H1 (cell line): ENCODE measurements around the gene WFDC1. TPM values are rescaled to one million over a fixed set of nuclear protein-coding genes. Genes with fewer than 3 reads are reported as not detected.

ENCODE experiments used
- CTCF ChIA-PET: fragments of 300-600 bp; sonication (Branson Sonifier 250); formaldehyde crosslinking; loops from one replicate; lab custom pipeline; 2021; ENCODE audit not compliant: partially characterized antibody; lab: Charles Lee
- POLR2A ChIA-PET: fragments of 300-600 bp; sonication (Branson Sonifier 250); formaldehyde crosslinking; loops from one replicate; lab custom pipeline; 2021; ENCODE audit warnings: inconsistent platforms; ENCODE audit not compliant: partially characterized antibody; lab: Charles Lee
- DNase-seq, 2 experiments: peaks; one replicate each; pipeline versions ENCODE4 v3.0.0 to v3.0.0-alpha.2; 2010 to 2022; ENCODE audit warnings: low spot score in 2 of 2, low read depth in 1 of 2, mixed read lengths in 1 of 2
- FAIRE-seq: peaks from 2 replicates; lab custom pipeline; 2011; peaks lifted over from hg19 to GRCh38; lab: Jason Lieb, UNC
- H2AFZ ChIP-seq: 2 replicates; pipeline ENCODE4 v1.8.1; 2012; ENCODE audit warnings: low read length, inconsistent platforms
- H2AK5ac ChIP-seq: 2 replicates; pipeline ENCODE4 v1.6.1; 2013; ENCODE audit warnings: low read depth, low read length
- H2BK120ac ChIP-seq: replicated peaks from 2 replicates; pipeline ENCODE3; 2013; ENCODE audit warnings: low read depth, low read length, inconsistent platforms
- H2BK12ac ChIP-seq: 2 replicates; pipeline ENCODE4 v1.6.1; 2013; ENCODE audit warnings: low read depth, low read length
- H2BK15ac ChIP-seq: 2 replicates; pipeline ENCODE4 v1.6.1; 2013; ENCODE audit warnings: low read length
- H2BK20ac ChIP-seq: 2 replicates; pipeline ENCODE4 v1.6.1; 2013; ENCODE audit warnings: low read length
- H2BK5ac ChIP-seq: 2 replicates; pipeline ENCODE4 v1.6.1; 2013; ENCODE audit warnings: low read depth, low read length
- H3K14ac ChIP-seq: 2 replicates; pipeline ENCODE4 v1.6.1; 2013; ENCODE audit warnings: inconsistent platforms; ENCODE audit not compliant: insufficient read length
- H3K18ac ChIP-seq: 2 replicates; pipeline ENCODE4 v1.6.1; 2013; ENCODE audit warnings: low read length; ENCODE audit errors: extremely low read depth
- H3K23ac ChIP-seq: 2 replicates; pipeline ENCODE4 v1.6.1; 2013; ENCODE audit warnings: inconsistent platforms; ENCODE audit not compliant: insufficient read length
- H3K23me2 ChIP-seq: 2 replicates; pipeline ENCODE4 v1.6.1; 2013; ENCODE audit warnings: low read depth, low read length
- H3K27ac ChIP-seq: 2 replicates; pipeline ENCODE4 v1.6.1; 2011; ENCODE audit warnings: low read depth, low read length, inconsistent platforms
- H3K27me3 ChIP-seq, 4 experiments: replicated peaks in 1 of 4; 1 replicate in 1 of 4; 2 replicates in 3 of 4; pipeline versions ENCODE4 v1.6.1 to v1.8.1; 2011 to 2013; ENCODE audit warnings: low read length in 3 of 4, mild to moderate bottlenecking in 3 of 4, inconsistent platforms in 2 of 4, mixed read lengths in 2 of 4, moderate library complexity in 1 of 4; ENCODE audit not compliant: control insufficient read depth in 3 of 4, insufficient read depth in 3 of 4; ENCODE audit errors: extremely low read depth in 1 of 4
- H3K36me3 ChIP-seq, 4 experiments: 2 replicates each; pipeline versions ENCODE4 v1.6.1 to v1.8.1; 2011 to 2013; ENCODE audit warnings: mild to moderate bottlenecking in 4 of 4, low read length in 3 of 4, moderate library complexity in 2 of 4, control low read depth in 1 of 4, inconsistent platforms in 1 of 4; ENCODE audit not compliant: insufficient read depth in 4 of 4, control insufficient read depth in 2 of 4
- H3K4ac ChIP-seq: replicated peaks from 2 replicates; pipeline ENCODE3; 2013; ENCODE audit warnings: low read length, low read depth, mixed read lengths, inconsistent platforms; ENCODE audit not compliant: insufficient read length
- H3K4me1 ChIP-seq, 4 experiments: replicated peaks in 1 of 4; 1 replicate in 1 of 4; 2 replicates in 3 of 4; pipeline versions ENCODE4 v1.6.1 to v1.8.1; 2011 to 2013; ENCODE audit warnings: low read length in 3 of 4, inconsistent platforms in 2 of 4, mixed read lengths in 1 of 4; ENCODE audit not compliant: insufficient read depth in 4 of 4, control insufficient read depth in 3 of 4
- H3K4me2 ChIP-seq, 2 experiments: 2 replicates each; pipeline versions ENCODE4 v1.6.1 to v1.8.1; 2011 to 2013; ENCODE audit warnings: low read depth in 2 of 2, low read length in 2 of 2, control low read depth in 1 of 2, inconsistent platforms in 1 of 2, mild to moderate bottlenecking in 1 of 2; ENCODE audit not compliant: insufficient read depth in 1 of 2
- H3K4me3 ChIP-seq, 4 experiments: fragments of 200-600, 300-600 bp in 1 of 4; sonication (generic), shearing (Covaris generic), sonication (Bioruptor Twin) in 1 of 4; 2 replicates each; pipeline versions ENCODE4 v1.5.1 to v1.8.1; 2011 to 2016; ENCODE audit warnings: low read length in 4 of 4, low read depth in 3 of 4, control low read depth in 2 of 4, inconsistent platforms in 2 of 4, mild to moderate bottlenecking in 2 of 4, mixed read lengths in 1 of 4, moderate library complexity in 1 of 4; ENCODE audit not compliant: insufficient read depth in 2 of 4; ENCODE audit errors: extremely low read depth in 1 of 4
- H3K56ac ChIP-seq: replicated peaks from 2 replicates; pipeline ENCODE3; 2013; ENCODE audit warnings: low read depth, mild to moderate bottlenecking, mixed read lengths, low read length, inconsistent platforms; ENCODE audit not compliant: insufficient read length
- H3K79me1 ChIP-seq: 2 replicates; pipeline ENCODE4 v1.6.1; 2013; ENCODE audit warnings: low read depth, low read length, control low read depth
- H3K79me2 ChIP-seq, 2 experiments: 2 replicates each; pipeline versions ENCODE4 v1.6.1 to v1.8.1; 2012 to 2013; ENCODE audit warnings: low read length in 2 of 2, mild to moderate bottlenecking in 2 of 2, inconsistent platforms in 1 of 2; ENCODE audit not compliant: insufficient read depth in 2 of 2, control insufficient read depth in 1 of 2
- H3K9ac ChIP-seq, 4 experiments: replicated peaks in 1 of 4; 1 replicate in 1 of 4; 2 replicates in 3 of 4; pipeline versions ENCODE4 v1.6.1 to v1.8.1; 2011 to 2013; ENCODE audit warnings: low read depth in 3 of 4, low read length in 3 of 4, control low read depth in 2 of 4, mild to moderate bottlenecking in 2 of 4, moderate library complexity in 2 of 4, inconsistent platforms in 1 of 4; ENCODE audit errors: extremely low read depth in 1 of 4
- H3K9me3 ChIP-seq, 2 experiments: 2 replicates each; pipeline versions ENCODE4 v1.6.1 to v1.8.1; 2012 to 2013; ENCODE audit warnings: mild to moderate bottlenecking in 2 of 2, moderate library complexity in 2 of 2, control low read depth in 1 of 2, inconsistent platforms in 1 of 2, low read depth in 1 of 2, low read length in 1 of 2, mixed read lengths in 1 of 2; ENCODE audit not compliant: insufficient read depth in 2 of 2
- H4K20me1 ChIP-seq, 2 experiments: replicated peaks in 1 of 2; 2 replicates each; pipeline versions ENCODE3 to v1.8.1; 2011 to 2013; ENCODE audit warnings: inconsistent platforms in 2 of 2, low read length in 2 of 2, mild to moderate bottlenecking in 1 of 2; ENCODE audit not compliant: insufficient read depth in 2 of 2, control insufficient read depth in 1 of 2
- H4K5ac ChIP-seq: 2 replicates; pipeline ENCODE4 v1.6.1; 2013; ENCODE audit warnings: low read length, low read depth, mixed read lengths, inconsistent platforms; ENCODE audit not compliant: insufficient read length
- H4K8ac ChIP-seq: 2 replicates; pipeline ENCODE4 v1.8.0; 2013; ENCODE audit warnings: mild to moderate bottlenecking, moderate library complexity, low read length, inconsistent platforms; ENCODE audit not compliant: insufficient read depth; ENCODE audit errors: extremely low read depth
- H4K91ac ChIP-seq: replicated peaks from 2 replicates; pipeline ENCODE3; 2013; ENCODE audit warnings: low read length, mixed read lengths, inconsistent platforms; ENCODE audit not compliant: insufficient read length
- BCL11A ChIP-seq, 2 experiments: IDR thresholded peaks; one replicate each; pipeline ENCODE4 v1.6.1; 2011; ENCODE audit warnings: low read depth in 2 of 2, low read length in 2 of 2, mild to moderate bottlenecking in 2 of 2
- CEBPB ChIP-seq: IDR thresholded peaks from 2 replicates; pipeline ENCODE4 v1.6.1; 2012; ENCODE audit warnings: low read depth, low read length
- GTF2F1 ChIP-seq: IDR thresholded peaks from 2 replicates; pipeline ENCODE4 v1.6.1; 2012; ENCODE audit warnings: low read depth, low read length, improper control_type of control experiment, borderline replicate concordance
- HDAC2 ChIP-seq, 2 experiments: fragments of 300-600 bp in 1 of 2; sonication (generic) in 1 of 2; IDR thresholded peaks; 2 replicates each; pipeline ENCODE4 v1.6.1; 2011 to 2012; ENCODE audit warnings: low read depth in 2 of 2, low read length in 2 of 2, mild to moderate bottlenecking in 2 of 2, moderate library complexity in 2 of 2, borderline replicate concordance in 1 of 2, inconsistent platforms in 1 of 2
- HDAC6 ChIP-seq: IDR thresholded peaks from one replicate; pipeline ENCODE4 v1.7.1; 2012; ENCODE audit warnings: low read depth, mild to moderate bottlenecking, inconsistent platforms, low read length, moderate library complexity
- KDM4A ChIP-seq: IDR thresholded peaks from one replicate; pipeline ENCODE4 v1.7.1; 2012; ENCODE audit warnings: low read depth, mild to moderate bottlenecking, moderate library complexity, low read length, inconsistent platforms; ENCODE audit not compliant: severe bottlenecking
- KDM5A ChIP-seq: fragments of 200-600 bp; IDR thresholded peaks from 2 replicates; pipeline ENCODE4 v1.7.1; 2012; ENCODE audit warnings: mild to moderate bottlenecking, low read length, inconsistent platforms, mixed read lengths
- RXRA ChIP-seq: IDR thresholded peaks from 2 replicates; pipeline ENCODE4 v1.6.1; 2011; ENCODE audit warnings: low read depth, mild to moderate bottlenecking, low read length, moderate library complexity; ENCODE audit not compliant: insufficient read depth
- SIRT6 ChIP-seq: IDR thresholded peaks from one replicate; pipeline ENCODE4 v1.7.1; 2012; ENCODE audit warnings: low read length, inconsistent platforms
- SP1 ChIP-seq: IDR thresholded peaks from 2 replicates; pipeline ENCODE4 v1.6.1; 2011; ENCODE audit warnings: low read depth, low read length
- SP4 ChIP-seq: IDR thresholded peaks from 2 replicates; pipeline ENCODE4 v1.6.1; 2012; ENCODE audit warnings: low read length, inconsistent platforms
- SRF ChIP-seq: IDR thresholded peaks from 2 replicates; pipeline ENCODE4 v1.6.1; 2011; ENCODE audit warnings: mild to moderate bottlenecking, low read depth, low read length, moderate library complexity
- TAF1 ChIP-seq: IDR thresholded peaks from 2 replicates; pipeline ENCODE4 v1.6.1; 2011; ENCODE audit warnings: mild to moderate bottlenecking, low read depth, low read length
- TBP ChIP-seq: IDR thresholded peaks from 2 replicates; pipeline ENCODE4 v1.6.1; 2011; ENCODE audit warnings: low read depth, low read length, improper control_type of control experiment
- WGBS, 2 experiments: shearing (Covaris generic) in 1 of 2; methylation state at CpG; one replicate each; pipeline versions ENCODE4 v1.1.6 to v1.1.7; 2013 to 2015; ENCODE audit warnings: low lambda C conversion rate in 2 of 2, mixed read lengths in 2 of 2, inconsistent platforms in 1 of 2, low coverage in 1 of 2, missing lambda C conversion rate in 1 of 2; ENCODE audit not compliant: insufficient replicate concordance in 2 of 2, insufficient coverage in 1 of 2, insufficient read length in 1 of 2; ENCODE audit errors: extremely low coverage in 1 of 2, missing lambda C conversion rate in 1 of 2; 5-methylcytosine and 5-hydroxymethylcytosine counted together
- polyA plus RNA-seq, 7 experiments: library from polyadenylated mRNA; depleted of rRNA in 3 of 7; stranded (reverse) in 5 of 7; unstranded in 2 of 7; fragments of >200 nt in 5 of 7; fragments of 200-250 nt in 2 of 7; gene quantifications; 1 replicate in 5 of 7; 2 replicates in 1 of 7; 4 replicates in 1 of 7; pipeline versions ENCODE4 v1.2.1 to v1.2.3, GENCODE V29; 2011 to 2013; ENCODE audit warnings: missing spikeins in 2 of 7, mixed read lengths in 2 of 7
- total RNA-seq: library from RNA; stranded (reverse); fragmentation: NEBNext Ultra II Directional; extraction: Animal tissue kit (Norgen Biotek cat#: 25700); gene quantifications from 2 replicates; pipeline ENCODE4 v1.2.1, GENCODE V29; 2021
- TF ChIP-seq, protein P1 (sequence below): IDR thresholded peaks from 2 replicates; pipeline ENCODE4 v1.6.1; 2012; ENCODE audit warnings: inconsistent platforms

WFDC1 gene
- total and polyA plus RNA-seq, 2 of the 8 experiments (the other 6 are each of a cell fraction or from before 2014, with no cell fraction given) = 0.70 to 1.1 TPM

DNA sequence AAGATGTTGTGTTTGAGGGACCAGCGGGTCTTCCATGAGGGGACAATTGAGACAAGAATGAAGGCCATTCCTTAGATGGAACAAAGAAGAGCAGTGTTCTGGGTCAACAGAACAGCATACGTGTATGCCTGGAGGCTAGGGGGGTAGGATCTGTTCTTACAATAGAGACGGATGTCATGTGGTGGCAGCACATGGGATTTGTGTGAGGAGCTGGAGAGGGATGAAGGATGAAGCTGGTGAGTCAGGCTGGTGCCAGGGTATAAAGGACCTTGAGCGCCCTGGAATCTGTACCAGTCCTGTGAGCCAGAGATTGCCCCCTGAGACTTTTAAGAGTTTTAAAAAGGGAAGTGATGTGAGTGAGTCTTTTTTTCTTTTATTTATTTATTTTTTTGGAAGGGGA, 22.8 kb upstream of the WFDC1 start:
- H3K14ac ChIP-seq = no peak overlapping the region
- no peak overlapping the region for H3K56ac ChIP-seq
- H3K23me2 ChIP-seq = peaks cover 8% of the 10 kb centered on the region; the same call in 1 of the 2 replicates
- FAIRE-seq = no peak
- 83% methylated on average over 4 of the region's 4 CpGs; no CpG with 5 or more reads in 1 of the 2 experiments for WGBS, 2 experiments
- H2AK5ac ChIP-seq = no peak overlapping the region
- H3K4ac ChIP-seq = no peak overlapping the region
- ChIA-PET POLR2A (no interaction called here), CTCF (interaction anchor here (0.6 to 1.7 kb wide), 6 partner anchors 11 to 215 kb away, joined by 3 to 8 read pairs (median 4); no protein-coding TSS in a partner anchor)
- DNase-seq = no peak
- H4K20me1 ChIP-seq = no peaks in the 10 kb centered on the region
- no peaks in the 10 kb centered on the region; a peak in 1 of 7 replicates for H3K4me1 ChIP-seq
- H2BK12ac ChIP-seq = no peak overlapping the region
- H3K9ac ChIP-seq = no peak overlapping the region
- H4K91ac ChIP-seq = no peak overlapping the region
- no peaks in the 10 kb centered on the region for H3K9me3 ChIP-seq
- no peak overlapping the region for H2BK20ac ChIP-seq
- H3K79me2 ChIP-seq = no peaks in the 10 kb centered on the region
- H3K27me3 ChIP-seq = peaks cover 0 to 3% (median 0%) of the 10 kb centered on the region in 4 experiments; a peak in 1 of 7 replicates
- H2BK120ac ChIP-seq = no peak overlapping the region
- no peak overlapping the region for H2BK15ac ChIP-seq
- no peak overlapping the region for H4K8ac ChIP-seq
- no peak overlapping the region for H3K4me3 ChIP-seq
- H3K23ac ChIP-seq = no peak overlapping the region
- no peak overlapping the region for H3K4me2 ChIP-seq
- no peak overlapping the region for H2BK5ac ChIP-seq
- no peak overlapping the region for H4K5ac ChIP-seq
- H3K27ac ChIP-seq = no peak overlapping the region
- no peak overlapping the region for H3K18ac ChIP-seq
- no peaks in the 10 kb centered on the region for H3K36me3 ChIP-seq
- no peaks in the 10 kb centered on the region for H3K79me1 ChIP-seq
- no peak overlapping the region for H2AFZ ChIP-seq
- TF ChIP-seq RXRA (no peak), HDAC2 (IDR thresholded peaks at IDR 0.05; ENCODE audit: borderline replicate concordance in 1 of 2, low read depth in 2 of 2, low read length in 2 of 2) (no peak), SRF (no peak), SP4 (no peak), BCL11A (IDR thresholded peaks at IDR 0.05; ENCODE audit: low read depth in 2 of 2, low read length in 2 of 2) (no peak), SIRT6 (no peak), KDM5A (no peak), GTF2F1 (no peak), HDAC6 (no peak), CEBPB (no peak), TBP (no peak), SP1 (no peak), TAF1 (no peak), KDM4A (no peak)
- TF ChIP-seq, protein P1, sequence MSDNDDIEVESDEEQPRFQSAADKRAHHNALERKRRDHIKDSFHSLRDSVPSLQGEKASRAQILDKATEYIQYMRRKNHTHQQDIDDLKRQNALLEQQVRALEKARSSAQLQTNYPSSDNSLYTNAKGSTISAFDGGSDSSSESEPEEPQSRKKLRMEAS = no peak
